Stimulated activated CD8-positive, alpha-beta memory T cell treated with anti-CD3 and anti-CD28 coated beads, Interleukin-12 subunit alpha, Interleukin-12 subunit beta, amount 100 ng/mL, for 24 hours (primary cell): Measurements from ENCODE around the gene ZP2.
"Not testable (repeated sequence)": the region's sequence is repeated elsewhere in the genome, so short reads cannot be mapped to it uniquely, and the experiment has no call there.

Source experiments
- DNase-seq: peaks from one replicate; pipeline ENCODE4 v3.0.0-alpha.2; 2020; ENCODE audit errors: extremely low read depth

ZP2 gene

GRCh38 chr16:21211486-21211885, at the start of gene ZP2:
Gene ZP2 (minus strand): TSS chr16:21211574. CDS start chr16:21211547, 27 bp downstream.
- no peak for DNase-seq

- DNase-seq: no peak
These were observed 45.9 kb upstream of the ZP2 start for GRCh38 chr16:21257284-21257683.

GRCh38 chr16:21256636-21257035, 45.3 kb upstream of the ZP2 start:
- no peak for DNase-seq

GRCh38 chr16:21253470-21253869, 42.1 kb upstream of the ZP2 start:
- no peak for DNase-seq

- no peak for DNase-seq
These were observed 38.9 kb upstream of the ZP2 start for GRCh38 chr16:21250072-21250923.

GRCh38 chr16:21248179-21248578, 36.8 kb upstream of the ZP2 start:
- DNase-seq: not testable (repeated sequence)

GRCh38 chr16:21244518-21245215, 33.3 kb upstream of the ZP2 start:
- DNase-seq: no peak

GRCh38 chr16:21242756-21243155, 31.4 kb upstream of the ZP2 start:
- DNase-seq: no peak

- DNase-seq: no peak
These were observed 28.3 kb upstream of the ZP2 start for GRCh38 chr16:21239646-21240045.

GRCh38 chr16:21236831-21237230, 25.5 kb upstream of the ZP2 start:
- DNase-seq: no peak

GRCh38 chr16:21235199-21235585, 23.8 kb upstream of the ZP2 start:
- DNase-seq: no peak

GRCh38 chr16:21233521-21234150, 22.3 kb upstream of the ZP2 start, which contains the start of gene ANKS4B:
Gene ANKS4B (plus strand): TSS chr16:21233699. CDS start chr16:21233738, 39 bp downstream.
- no peak for DNase-seq

- DNase-seq: no peak
These were observed 21.7 kb upstream of the ZP2 start for GRCh38 chr16:21233045-21233520.

- no peak for DNase-seq
These were observed 17.0 kb upstream of the ZP2 start for GRCh38 chr16:21228361-21228872.

GRCh38 chr16:21227866-21228265, 16.5 kb upstream of the ZP2 start:
- no peak for DNase-seq

GRCh38 chr16:21226749-21227148, 15.4 kb upstream of the ZP2 start:
- no peak for DNase-seq

- no peak for DNase-seq
These were observed 13.4 kb upstream of the ZP2 start for GRCh38 chr16:21224800-21225199.

GRCh38 chr16:21223787-21224186, 12.4 kb upstream of the ZP2 start:
- no peak for DNase-seq

GRCh38 chr16:21222495-21223337, 11.3 kb upstream of the ZP2 start:
- DNase-seq: no peak

GRCh38 chr16:21219551-21219950, 8.2 kb upstream of the ZP2 start:
- no peak for DNase-seq

- DNase-seq: no peak
These were observed 6.8 kb upstream of the ZP2 start for GRCh38 chr16:21218153-21218552.
